Caco-2 (cell line): ENCODE data around the gene KCMF1. TPM values are rescaled to one million over a fixed set of nuclear protein-coding genes. Genes with fewer than 3 reads are reported as not detected.

ENCODE experiments used
- BruUV-seq: library from RNA; stranded (reverse); fragments of 400-500 nt; replicated peaks from 2 replicates; lab custom pipeline; 2021; lab: Mats Ljungman, UMichigan
- CTCF ChIA-PET: fragments of 300-600 bp; sonication (Branson Sonifier 250); formaldehyde crosslinking; loops from one replicate; lab custom pipeline; 2022; ENCODE audit warnings: antibody characterized with exemption; lab: Charles Lee
- POLR2A ChIA-PET: fragments of 300-600 bp; sonication (Branson Sonifier 250); formaldehyde crosslinking; loops from one replicate; lab custom pipeline; 2022; ENCODE audit warnings: antibody characterized with exemption; lab: Charles Lee
- DNase-seq, 2 experiments: peaks; one replicate each; pipeline versions ENCODE4 v3.0.0 to v3.0.0-alpha.2; 2020 to 2022
- H3K27me3 ChIP-seq: replicated peaks from 2 replicates; pipeline ENCODE4 v1.6.0; 2011; ENCODE audit warnings: low read length; ENCODE audit not compliant: control insufficient read depth, insufficient read depth
- H3K36me3 ChIP-seq: 2 replicates; pipeline ENCODE4 v1.5.1; 2011; ENCODE audit warnings: low read length; ENCODE audit not compliant: control insufficient read depth, insufficient read depth
- H3K4me1 ChIP-seq: fragments of 250-450 bp; sonication (Bioruptor Pico); 2 replicates; pipeline ENCODE4 v1.5.1; 2020; ENCODE audit warnings: mild to moderate bottlenecking
- H3K4me3 ChIP-seq: 2 replicates; pipeline ENCODE4 v1.5.1; 2011; ENCODE audit warnings: low read depth, mild to moderate bottlenecking, control low read depth, low read length
- H3K9me3 ChIP-seq: fragments of 250-450 bp; sonication (Bioruptor Pico); 2 replicates; pipeline ENCODE4 v1.5.1; 2020; ENCODE audit warnings: mild to moderate bottlenecking, moderate library complexity
- H3K27ac Mint-ChIP-seq: one replicate; pipeline ENCODE4 v1.8.0; 2022; ENCODE audit warnings: mixed read lengths; ENCODE audit not compliant: unreplicated experiment
- H3K27me3 Mint-ChIP-seq: one replicate; pipeline ENCODE4 v1.8.0; 2022; ENCODE audit warnings: mixed read lengths; ENCODE audit not compliant: insufficient read depth, unreplicated experiment
- H3K36me3 Mint-ChIP-seq: one replicate; pipeline ENCODE4 v1.8.0; 2022; ENCODE audit warnings: mild to moderate bottlenecking, mixed read lengths; ENCODE audit not compliant: insufficient read depth, unreplicated experiment
- H3K4me1 Mint-ChIP-seq: one replicate; pipeline ENCODE4 v1.8.0; 2022; ENCODE audit warnings: low read depth, mixed read lengths; ENCODE audit not compliant: unreplicated experiment
- H3K4me3 Mint-ChIP-seq: one replicate; pipeline ENCODE4 v1.8.0; 2022; ENCODE audit warnings: mild to moderate bottlenecking, moderate library complexity, mixed read lengths; ENCODE audit not compliant: unreplicated experiment
- H3K9me3 Mint-ChIP-seq: one replicate; pipeline ENCODE4 v1.8.0; 2022; ENCODE audit warnings: mixed read lengths; ENCODE audit not compliant: unreplicated experiment
- intact Hi-C: fragments of 100-400 bp; cut with micrococcal nuclease; formaldehyde crosslinking; loops from one replicate; pipeline ENCODE4 v1.10.0; 2022; ENCODE audit not compliant: unreplicated experiment
- total RNA-seq: library from RNA; stranded (reverse); gene quantifications from 2 replicates; pipeline ENCODE4 v1.2.3, GENCODE V29; 2022
- TF ChIP-seq, protein P1 (sequence below), 2 experiments: fragments of 200-600 bp in 1 of 2; IDR thresholded peaks; 1 replicate in 1 of 2; 2 replicates in 1 of 2; pipeline versions ENCODE4 v1.5.1 to v1.8.0; 2011 to 2022; ENCODE audit warnings: antibody characterized with exemption in 1 of 2, control low read depth in 1 of 2, inconsistent platforms in 1 of 2, low read depth in 1 of 2, low read length in 1 of 2, mild to moderate bottlenecking in 1 of 2, moderate library complexity in 1 of 2; ENCODE audit not compliant: insufficient read depth in 1 of 2, severe bottlenecking in 1 of 2, unreplicated experiment in 1 of 2

KCMF1 gene
- total RNA-seq, 1 experiment from 2014 or later: 81.5 TPM

- no peak for DNase-seq
- no peak overlapping the region for H3K4me3 ChIP-seq
- no TSS peak for BruUV-seq
- TF ChIP-seq, protein P1, sequence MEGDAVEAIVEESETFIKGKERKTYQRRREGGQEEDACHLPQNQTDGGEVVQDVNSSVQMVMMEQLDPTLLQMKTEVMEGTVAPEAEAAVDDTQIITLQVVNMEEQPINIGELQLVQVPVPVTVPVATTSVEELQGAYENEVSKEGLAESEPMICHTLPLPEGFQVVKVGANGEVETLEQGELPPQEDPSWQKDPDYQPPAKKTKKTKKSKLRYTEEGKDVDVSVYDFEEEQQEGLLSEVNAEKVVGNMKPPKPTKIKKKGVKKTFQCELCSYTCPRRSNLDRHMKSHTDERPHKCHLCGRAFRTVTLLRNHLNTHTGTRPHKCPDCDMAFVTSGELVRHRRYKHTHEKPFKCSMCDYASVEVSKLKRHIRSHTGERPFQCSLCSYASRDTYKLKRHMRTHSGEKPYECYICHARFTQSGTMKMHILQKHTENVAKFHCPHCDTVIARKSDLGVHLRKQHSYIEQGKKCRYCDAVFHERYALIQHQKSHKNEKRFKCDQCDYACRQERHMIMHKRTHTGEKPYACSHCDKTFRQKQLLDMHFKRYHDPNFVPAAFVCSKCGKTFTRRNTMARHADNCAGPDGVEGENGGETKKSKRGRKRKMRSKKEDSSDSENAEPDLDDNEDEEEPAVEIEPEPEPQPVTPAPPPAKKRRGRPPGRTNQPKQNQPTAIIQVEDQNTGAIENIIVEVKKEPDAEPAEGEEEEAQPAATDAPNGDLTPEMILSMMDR (IDR thresholded peaks at IDR 0.05; ENCODE audit: insufficient read depth in 1 of 2, low read depth in 1 of 2, low read length in 1 of 2, severe bottlenecking in 1 of 2, unreplicated experiment in 1 of 2): no peak
- peaks cover 24% of the 10 kb centered on the region for H3K4me1 ChIP-seq
- H3K27me3 ChIP-seq: no peaks in the 10 kb centered on the region
- ChIA-PET POLR2A (no interaction called here), CTCF (no interaction called here)
- H3K4me1 Mint-ChIP-seq: peaks cover 25% of the 10 kb centered on the region
- intact Hi-C loops: no loop called here
- H3K27ac Mint-ChIP-seq: no peak overlapping the region
- H3K9me3 Mint-ChIP-seq: no peaks in the 10 kb centered on the region
- H3K4me3 Mint-ChIP-seq: no peak overlapping the region
- H3K36me3 Mint-ChIP-seq: peaks cover 16% of the 10 kb centered on the region
- H3K36me3 ChIP-seq: no peaks in the 10 kb centered on the region
- H3K27me3 Mint-ChIP-seq: no peaks in the 10 kb centered on the region
- no peaks in the 10 kb centered on the region for H3K9me3 ChIP-seq
These were observed 18.5 kb downstream of the KCMF1 start for GRCh38 chr2:84989422-84989821.

- TF ChIP-seq, protein P1 (IDR thresholded peaks at IDR 0.05; ENCODE audit: insufficient read depth in 1 of 2, low read depth in 1 of 2, low read length in 1 of 2, severe bottlenecking in 1 of 2, unreplicated experiment in 1 of 2): no peak
- intact Hi-C loops: no loop called here
These were observed 19.0 kb downstream of the KCMF1 start for GRCh38 chr2:84989927-84990326.

GRCh38 chr2:84991404-84992160 is 20.6 kb downstream of the KCMF1 start:
- no peak overlapping the region for H3K27ac Mint-ChIP-seq
- no peaks in the 10 kb centered on the region for H3K27me3 Mint-ChIP-seq
- H3K9me3 Mint-ChIP-seq: no peaks in the 10 kb centered on the region
- no peaks in the 10 kb centered on the region for H3K9me3 ChIP-seq
- peaks cover 11% of the 10 kb centered on the region for H3K4me1 ChIP-seq
- POLR2A ChIA-PET: no interaction called here
- TF ChIP-seq, protein P1 (IDR thresholded peaks at IDR 0.05; ENCODE audit: insufficient read depth in 1 of 2, low read depth in 1 of 2, low read length in 1 of 2, severe bottlenecking in 1 of 2, unreplicated experiment in 1 of 2): no peak
- no peaks in the 10 kb centered on the region for H3K27me3 ChIP-seq
- peaks cover 11% of the 10 kb centered on the region for H3K4me1 Mint-ChIP-seq
- no peaks in the 10 kb centered on the region for H3K36me3 ChIP-seq
- H3K4me3 ChIP-seq: no peak overlapping the region
- peaks cover 9% of the 10 kb centered on the region for H3K36me3 Mint-ChIP-seq
- CTCF ChIA-PET: no interaction called here
- intact Hi-C loops: no loop called here
- no peak for DNase-seq
- no peak overlapping the region for H3K4me3 Mint-ChIP-seq
- no TSS peak for BruUV-seq

More at GRCh38 chr2:84989927-84990326, 19.0 kb downstream of the KCMF1 start:
- no peaks in the 10 kb centered on the region for H3K9me3 Mint-ChIP-seq
- Histone ChIP-seq H3K27me3 (no peaks in the 10 kb centered on the region), H3K9me3 (no peaks in the 10 kb centered on the region), H3K4me3 (no peak overlapping the region), H3K36me3 (no peaks in the 10 kb centered on the region), H3K4me1 (peaks cover 19% of the 10 kb centered on the region)
- no peaks in the 10 kb centered on the region for H3K27me3 Mint-ChIP-seq
- peaks cover 22% of the 10 kb centered on the region for H3K4me1 Mint-ChIP-seq
- peaks cover 13% of the 10 kb centered on the region for H3K36me3 Mint-ChIP-seq
- no peak for DNase-seq
- no TSS peak for BruUV-seq
- H3K4me3 Mint-ChIP-seq: no peak overlapping the region
- POLR2A ChIA-PET: no interaction called here
- no peak overlapping the region for H3K27ac Mint-ChIP-seq
- CTCF ChIA-PET: no interaction called here
